HG02678 (cell line): ENCODE data around the gene TGFB3.

ENCODE experiments used
- ATAC-seq: cut with Tn5 transposase; IDR thresholded peaks from one replicate; pipeline ENCODE4 v1.9.1; 2021; ENCODE audit warnings: mild to moderate bottlenecking, moderate library complexity; ENCODE audit not compliant: unreplicated experiment

Gene TGFB3

GRCh38 chr14:75910048-75910447 is 71.7 kb downstream of the TGFB3 start:
- no peak for ATAC-seq

- no peak for ATAC-seq
Observed at GRCh38 chr14:75909630-75910029, 72.2 kb downstream of the TGFB3 start.
